GM12873 (cell line): ENCODE results near the gene AQP7.

Experiments used
- CTCF ChIP-seq: IDR thresholded peaks from 2 replicates; pipeline ENCODE4 v1.5.1; 2012; ENCODE audit warnings: low read depth, mild to moderate bottlenecking, moderate library complexity, low read length, control low read depth; ENCODE audit not compliant: insufficient read depth; ENCODE audit errors: missing control alignments

The AQP7 gene

DNA sequence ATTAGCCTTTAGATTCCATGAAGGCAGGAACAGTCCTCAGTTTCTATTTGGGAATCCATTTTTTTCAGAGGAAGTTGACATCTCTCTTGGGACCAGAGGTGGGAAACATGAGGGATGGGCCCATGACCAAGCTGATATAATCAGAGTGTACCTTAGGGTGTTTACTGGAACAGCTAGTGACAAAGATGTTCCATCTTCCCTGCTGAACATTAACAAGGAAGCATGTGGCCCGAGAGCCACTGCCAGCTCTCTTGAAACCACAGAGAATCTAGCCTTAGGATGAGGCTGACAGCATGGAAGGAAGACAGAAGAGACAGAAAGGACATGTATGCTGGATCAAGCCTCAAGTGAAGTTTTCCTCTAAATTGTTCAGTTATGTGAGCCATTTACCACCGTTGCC lies 29.1 kb upstream of the AQP7 start:
- TF ChIP-seq CTCF, result no peak

DNA sequence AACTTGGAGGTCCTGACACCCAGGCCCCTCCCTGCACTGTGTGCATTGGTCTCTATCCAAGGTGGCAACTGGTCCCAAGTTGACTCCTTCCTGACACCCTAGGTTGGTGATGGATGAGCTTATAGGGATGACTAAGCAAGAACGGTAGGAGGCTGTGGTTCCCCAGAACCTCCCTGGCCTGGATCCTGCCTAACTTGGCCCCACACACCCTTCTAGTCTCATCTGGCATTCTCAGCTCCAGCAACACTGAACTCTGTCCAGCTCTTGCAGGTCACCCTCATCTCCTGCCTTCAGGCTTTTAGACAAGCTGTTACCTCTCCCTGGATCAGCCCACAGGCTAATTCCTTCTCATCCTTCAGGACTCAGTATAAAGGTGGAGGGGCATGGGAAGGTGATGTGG lies 28.6 kb upstream of the AQP7 start:
- no peak for TF ChIP-seq CTCF

GRCh38 chr9:33429256-33429985 lies 27.1 kb upstream of the AQP7 start:
- no peak for TF ChIP-seq CTCF

- TF ChIP-seq CTCF, result no peak
Observed at GRCh38 chr9:33426843-33427293, 24.5 kb upstream of the AQP7 start.

DNA sequence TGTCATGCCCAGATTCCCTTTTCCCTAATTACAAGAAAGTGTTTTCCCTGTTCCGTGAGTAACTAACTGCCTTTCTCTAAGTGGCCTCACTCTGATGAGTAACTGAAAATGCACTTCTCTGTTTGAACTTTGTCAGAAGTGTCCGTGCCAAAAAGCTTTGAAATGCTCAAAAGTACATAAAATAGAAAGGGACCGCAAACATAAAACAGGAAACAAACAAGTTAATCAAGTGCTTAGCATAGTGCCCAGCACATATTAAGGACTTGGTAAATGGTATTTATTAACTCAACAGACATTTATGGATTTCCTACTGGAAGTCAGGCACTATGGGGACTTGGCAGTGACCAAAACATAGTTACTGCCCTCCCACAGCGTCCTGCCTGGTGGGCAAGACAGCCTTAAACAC lies 22.8 kb upstream of the AQP7 start:
- no peak for TF ChIP-seq CTCF

DNA sequence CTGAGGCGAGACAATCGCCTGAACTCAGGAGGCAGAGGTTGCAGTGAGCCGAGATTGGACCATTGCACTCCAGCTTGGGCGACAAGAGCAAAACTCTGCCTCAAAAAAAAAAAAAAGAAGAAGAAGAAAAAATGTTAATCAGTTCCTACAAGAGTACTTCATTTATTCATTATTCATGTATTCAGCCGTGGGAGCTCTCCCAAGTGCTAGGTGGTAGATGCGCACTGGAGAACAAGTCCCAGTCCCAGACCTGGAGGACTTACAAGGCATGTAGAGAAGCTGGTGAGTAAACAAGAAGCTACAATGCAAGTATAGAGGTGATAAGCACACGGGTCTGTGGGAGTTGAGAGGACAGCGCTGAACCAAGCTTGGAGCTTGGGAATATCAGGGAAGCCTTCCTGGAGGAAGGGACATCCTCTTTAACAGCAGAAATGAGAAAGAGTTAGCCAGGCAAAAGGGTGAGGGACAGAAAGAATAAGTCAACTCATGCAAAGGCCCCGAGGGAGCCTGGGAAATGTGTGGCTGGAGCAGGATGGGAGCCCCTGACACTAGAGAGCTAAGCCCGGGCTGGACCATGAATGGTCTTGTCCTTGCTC lies 17.4 kb upstream of the AQP7 start:
- TF ChIP-seq CTCF, result no peak

GRCh38 chr9:33418090-33418489 lies 15.7 kb upstream of the AQP7 start:
- no peak for TF ChIP-seq CTCF
